Gastrocnemius medialis (tissue), 4 donors: ENCODE data around the gene MEGF9.

Source experiments
- CTCF ChIP-seq, 5 experiments: fragments of 450-650 bp in 3 of 5; fragments of 200-600 bp in 2 of 5; sonication (generic) in 2 of 5; IDR thresholded peaks in 4 of 5; conservative IDR thresholded peaks in 1 of 5; 1 replicate in 4 of 5; 2 replicates in 1 of 5; pipeline ENCODE4 v1.5.1; 2016 to 2019; ENCODE audit warnings: antibody characterized with exemption in 5 of 5, mild to moderate bottlenecking in 3 of 5, moderate library complexity in 3 of 5
- POLR2A ChIP-seq, 2 donors: fragments of 450-650 bp; IDR thresholded peaks; one replicate each; pipeline ENCODE4 v1.6.1; 2017; ENCODE audit warnings: antibody characterized with exemption in 2 of 2, mild to moderate bottlenecking in 2 of 2, moderate library complexity in 2 of 2

GRCh38 chr9:120571443-120572257, 142.6 kb downstream of the MEGF9 start:
- TF ChIP-seq CTCF (IDR thresholded peaks at IDR 0.05 in 4 of 5, conservative IDR thresholded peaks at IDR 0.05 in 1 of 5) = no peak
- TF ChIP-seq POLR2A (IDR thresholded peaks at IDR 0.05) = no peak
